IPS-NIHi7 (cell line): ENCODE results near the gene GTF3C4.

Source experiments
- DNase-seq: peaks from one replicate; pipeline ENCODE4 v3.0.0; 2012; ENCODE audit warnings: mixed read lengths; ENCODE audit errors: extremely low spot score

Gene GTF3C4

DNA sequence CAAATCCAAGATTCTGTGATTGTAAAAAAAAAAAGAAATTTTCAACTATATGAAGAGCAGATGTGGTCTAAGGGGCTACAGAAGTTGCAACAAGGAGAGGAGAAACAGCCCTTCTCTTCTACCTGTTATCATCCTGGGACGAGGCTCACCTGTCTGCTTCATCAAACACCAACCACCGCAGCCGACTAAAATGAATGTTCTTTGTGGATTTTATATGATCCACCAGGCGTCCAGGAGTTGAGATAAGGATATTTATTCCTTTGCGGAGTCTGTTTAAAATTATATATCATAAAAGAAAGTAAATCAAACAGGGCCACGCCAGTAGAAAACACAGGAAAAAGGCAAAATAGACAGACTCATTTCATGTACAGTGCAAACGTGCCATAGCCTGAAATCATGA lies 22.0 kb upstream of the GTF3C4 start:
- no peak for DNase-seq

DNA sequence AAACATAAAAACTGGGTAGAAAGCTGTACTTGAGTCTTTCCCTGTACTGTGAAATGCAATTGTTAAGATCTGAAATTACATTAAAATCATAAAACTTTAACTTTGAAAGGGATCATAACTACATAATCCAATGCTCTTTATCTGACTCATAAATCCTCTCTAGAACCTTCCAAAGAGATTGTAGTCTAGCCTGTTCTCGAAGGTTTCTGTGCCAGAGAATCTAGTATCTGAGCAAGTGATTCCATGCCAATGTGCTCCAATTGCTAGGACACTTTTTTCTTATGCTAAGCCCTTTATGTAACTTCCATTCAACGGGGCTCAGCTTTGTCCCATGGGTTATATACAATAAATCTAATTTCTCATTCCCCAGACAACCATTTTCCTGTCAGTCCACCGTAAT lies 21.6 kb upstream of the GTF3C4 start:
- no peak for DNase-seq

DNA sequence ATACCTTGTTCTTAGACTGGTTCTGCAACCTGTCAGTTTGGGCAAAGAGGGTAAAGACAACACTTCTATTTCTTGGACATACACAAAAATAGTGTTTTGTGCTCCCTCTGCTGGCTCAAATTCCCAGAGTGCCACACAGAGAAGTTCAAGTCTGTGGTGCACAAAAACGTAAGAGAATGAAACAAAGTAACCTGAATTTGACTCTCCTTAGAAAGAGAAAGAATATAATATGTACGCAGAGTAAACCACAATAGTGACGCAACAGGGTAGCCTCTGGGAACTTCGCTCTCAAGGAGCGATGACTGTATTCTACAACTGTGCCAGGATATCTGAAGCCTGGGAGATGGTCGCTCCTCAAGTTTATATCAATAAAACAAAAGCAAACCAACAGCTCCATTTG lies 19.0 kb upstream of the GTF3C4 start:
- DNase-seq, result no peak

DNA sequence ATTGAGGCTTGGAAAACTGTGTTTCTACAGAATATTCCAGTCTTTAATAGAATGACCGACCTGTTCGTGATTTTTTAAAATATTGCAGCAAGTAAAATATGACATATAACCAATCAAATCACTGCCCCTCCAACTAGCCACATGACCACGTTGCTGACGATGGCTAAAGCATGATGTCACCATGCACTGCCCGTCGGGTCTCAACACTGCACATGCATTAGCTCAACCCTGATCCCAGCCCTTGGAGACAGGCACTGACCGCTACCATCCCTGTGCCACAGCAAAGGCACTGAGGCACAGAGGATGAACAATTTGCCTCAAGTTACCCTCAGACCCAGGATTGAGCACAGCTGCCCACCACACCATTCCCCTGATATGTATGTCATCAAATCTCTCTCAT lies 14.0 kb upstream of the GTF3C4 start:
- DNase-seq, result no peak

DNA sequence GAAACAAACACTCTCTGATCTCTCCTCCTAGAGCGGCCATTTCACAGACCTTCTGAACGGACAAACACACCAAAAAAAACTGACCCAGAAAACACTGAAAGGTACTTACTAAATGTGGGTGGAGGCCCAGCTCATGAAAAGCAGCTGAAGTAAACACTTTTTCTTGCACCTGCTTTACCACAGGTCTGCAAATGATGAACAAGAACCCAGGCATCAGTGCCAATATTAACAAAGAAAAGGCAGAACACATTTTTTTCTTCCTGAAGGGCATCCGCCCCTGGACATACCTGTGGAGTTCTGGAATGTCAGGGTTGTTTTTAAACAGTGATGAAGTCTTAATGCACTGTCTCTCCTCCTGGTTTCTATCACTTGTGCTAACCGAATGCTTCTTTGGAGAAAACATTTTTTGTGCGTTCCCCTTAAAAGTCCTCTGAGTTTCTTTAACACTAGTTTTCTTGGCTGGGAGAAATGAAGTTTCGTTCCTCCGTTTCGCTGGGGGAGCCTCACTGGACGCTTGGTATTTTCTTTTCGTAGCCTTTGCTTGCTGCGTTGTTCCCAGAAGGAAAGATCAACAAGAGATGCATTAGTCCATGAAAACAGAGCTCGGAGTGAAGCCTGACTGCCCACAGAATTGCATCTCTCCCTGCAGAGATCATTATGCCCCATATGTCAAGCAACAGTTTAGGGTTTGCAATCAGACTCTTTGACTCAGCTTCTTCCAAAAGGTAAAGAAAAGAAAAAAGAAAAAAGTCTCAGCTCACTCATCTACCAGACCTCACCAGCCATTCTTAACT lies 7.9 kb upstream of the GTF3C4 start:
- no peak for DNase-seq

DNA sequence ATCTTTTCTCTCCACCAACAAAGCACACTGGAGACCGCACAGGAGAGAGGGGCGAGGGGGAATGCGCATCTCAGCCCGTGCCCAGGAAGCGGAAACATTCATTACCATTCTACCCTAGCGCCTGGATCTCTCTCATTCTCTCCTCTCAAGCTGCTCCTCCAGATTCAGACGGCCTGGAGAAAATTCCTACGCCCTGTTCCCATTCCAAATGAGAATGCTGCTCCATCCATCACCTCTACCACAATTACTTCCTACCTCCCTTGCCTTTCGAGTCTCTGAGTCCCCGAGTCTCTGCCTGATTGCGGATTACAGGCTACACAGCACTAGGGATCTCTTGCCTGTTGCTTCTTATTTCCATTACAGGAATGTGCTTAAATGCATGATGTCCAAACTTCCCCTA lies 7.1 kb upstream of the GTF3C4 start:
- DNase-seq, result peak; percentile 40

DNA sequence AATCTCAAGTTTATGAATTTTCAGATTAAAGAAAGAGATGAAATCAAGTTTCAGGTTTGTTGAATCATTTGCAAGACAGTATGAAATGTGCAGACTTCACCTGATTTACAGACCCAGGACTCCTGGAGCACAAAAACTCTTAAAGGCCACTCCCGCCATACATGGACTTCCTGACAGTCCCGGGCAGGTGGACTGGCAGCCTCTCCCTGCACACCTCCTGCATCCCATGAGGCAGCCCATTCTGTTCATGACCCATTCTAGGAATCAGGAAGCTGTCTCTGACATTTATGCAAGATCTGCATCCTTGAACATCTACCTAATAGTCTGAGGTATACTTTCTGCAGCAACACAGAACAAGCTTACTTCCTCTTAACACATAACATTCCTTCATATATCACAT lies 6.4 kb upstream of the GTF3C4 start:
- no peak for DNase-seq

DNA sequence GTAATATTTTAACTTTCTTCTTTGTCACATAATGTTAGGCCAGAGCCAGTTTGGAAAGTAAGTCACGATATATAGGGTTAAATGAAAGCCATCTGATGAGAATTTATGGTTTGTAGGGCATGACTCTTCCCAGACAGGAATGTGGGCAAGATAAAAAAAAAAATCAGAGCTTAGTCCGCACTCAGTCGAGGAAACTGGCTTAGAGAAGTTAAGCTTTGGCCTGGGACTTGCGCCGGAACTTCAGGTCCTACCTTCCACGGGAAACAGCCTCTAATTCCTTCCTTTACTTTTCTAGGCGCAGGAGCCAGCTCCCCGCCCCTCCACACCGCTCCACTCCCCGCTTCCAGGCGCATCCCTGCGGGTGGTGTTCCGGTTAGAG lies 956 bp upstream of the GTF3C4 start:
- peak; percentile 74 for DNase-seq

DNA sequence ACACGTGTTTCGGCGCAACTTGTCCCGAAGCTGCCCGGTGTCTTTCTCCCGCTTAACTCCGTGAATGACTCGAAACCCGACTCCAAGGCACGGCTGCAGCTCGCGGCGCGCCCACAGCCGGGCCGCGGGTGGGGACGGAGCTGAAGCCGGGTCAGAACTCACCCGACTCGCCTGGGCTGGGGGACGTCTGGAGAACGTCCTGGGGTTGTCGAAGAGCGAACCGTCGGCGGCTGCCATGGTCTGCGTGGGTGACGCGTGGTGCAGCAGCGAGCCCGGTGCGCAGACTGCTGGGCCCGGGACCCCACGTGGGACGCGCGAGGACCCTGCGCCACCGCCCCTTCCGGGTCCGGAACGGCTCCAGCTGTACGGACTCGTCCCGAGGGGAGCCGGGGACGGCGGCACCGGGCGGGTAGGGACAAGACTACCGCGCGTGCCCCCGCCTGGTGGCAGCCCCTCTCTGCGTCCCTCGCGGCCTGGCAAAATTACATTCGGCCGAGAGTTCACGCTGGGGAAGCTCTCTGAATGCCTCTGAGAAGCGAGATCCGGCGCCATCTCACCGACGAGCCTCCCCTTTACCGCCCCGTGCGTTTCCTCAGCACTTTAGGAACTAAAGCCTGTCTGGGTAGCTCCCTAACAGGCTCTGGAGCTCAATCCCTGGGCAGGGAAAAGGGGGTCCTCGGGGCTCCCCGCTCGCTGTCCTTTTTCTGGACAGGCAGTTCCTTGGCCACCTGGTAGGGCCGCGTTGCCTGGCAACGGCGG lies 387 bp upstream of the GTF3C4 start, which contains the start of gene DDX31:
DDX31 (minus strand) TSS at position 286 of the 759 bp plus-strand sequence; CDS start at position 237, 49 bp downstream.
- peak; percentile 66 for DNase-seq

DNA sequence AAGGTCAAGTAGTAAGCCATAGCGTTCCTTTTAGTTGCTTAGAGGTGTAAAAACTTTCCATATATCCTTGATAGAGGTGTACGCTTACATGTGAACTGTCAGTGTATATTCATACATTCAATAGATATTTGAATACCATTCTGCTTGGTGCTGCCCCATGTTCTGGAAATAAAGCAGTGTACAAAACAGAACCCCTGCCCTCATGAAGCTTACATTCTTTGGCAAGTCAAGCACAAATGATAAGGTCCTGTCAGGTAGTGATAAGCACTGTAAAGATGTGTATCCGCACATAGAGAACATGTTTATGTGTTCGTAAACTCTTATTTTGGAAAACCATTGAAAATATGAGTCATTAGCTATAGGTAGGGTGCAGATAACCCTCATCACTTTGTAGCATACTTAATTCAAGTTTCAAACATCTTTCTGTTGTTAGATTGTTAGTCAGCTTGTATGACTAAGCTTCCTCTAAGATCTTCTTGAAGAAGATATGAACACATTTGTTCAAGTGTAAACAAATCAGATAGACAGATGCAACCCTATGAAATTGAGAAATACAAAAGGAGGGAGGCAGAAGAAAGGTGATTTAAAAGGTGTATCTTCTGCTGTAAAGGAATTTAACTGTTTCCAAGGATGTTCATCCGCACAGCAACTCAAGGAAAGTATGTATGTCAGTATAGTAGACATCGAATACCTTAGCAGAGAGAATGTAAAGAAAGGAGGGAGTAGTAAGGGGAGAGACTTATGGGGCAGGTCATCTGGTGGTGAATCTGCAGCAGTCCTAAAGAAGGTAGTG lies 1.6 kb downstream of the GTF3C4 start:
- DNase-seq, result no peak

DNA sequence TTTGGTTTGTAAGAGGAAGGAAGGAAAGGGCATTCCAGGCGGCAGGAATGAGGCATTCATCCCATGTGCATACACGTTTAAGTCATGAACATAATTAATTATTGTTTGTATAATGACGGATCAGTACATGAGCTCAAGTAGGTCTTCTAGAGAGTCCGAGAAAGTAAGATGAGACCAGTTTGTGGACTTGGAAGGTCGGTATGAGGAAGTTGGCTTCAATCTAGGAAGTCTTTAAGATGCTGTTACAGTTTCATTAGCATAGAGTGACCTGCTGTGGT lies 2.1 kb downstream of the GTF3C4 start:
- DNase-seq, result no peak

DNA sequence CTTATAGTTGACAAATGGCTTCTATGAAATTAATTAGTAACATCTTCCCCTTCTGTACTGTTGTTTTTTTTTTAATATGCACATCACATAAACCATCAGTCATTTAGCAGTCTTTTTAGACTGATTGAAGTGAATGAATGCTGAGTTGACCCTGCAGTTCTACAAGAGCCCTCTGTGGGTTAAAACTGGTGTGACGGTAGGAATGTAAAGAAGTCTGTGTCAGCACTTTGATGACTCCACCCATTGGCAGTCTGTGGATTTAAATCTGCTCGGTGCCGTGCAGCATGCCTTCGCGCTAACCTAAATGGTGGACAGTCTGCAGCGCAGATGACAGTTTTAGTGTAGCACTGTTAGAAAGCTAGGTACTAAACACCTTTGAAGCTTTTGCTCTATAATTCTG lies 3.1 kb downstream of the GTF3C4 start:
- DNase-seq, result peak; percentile 45

DNA sequence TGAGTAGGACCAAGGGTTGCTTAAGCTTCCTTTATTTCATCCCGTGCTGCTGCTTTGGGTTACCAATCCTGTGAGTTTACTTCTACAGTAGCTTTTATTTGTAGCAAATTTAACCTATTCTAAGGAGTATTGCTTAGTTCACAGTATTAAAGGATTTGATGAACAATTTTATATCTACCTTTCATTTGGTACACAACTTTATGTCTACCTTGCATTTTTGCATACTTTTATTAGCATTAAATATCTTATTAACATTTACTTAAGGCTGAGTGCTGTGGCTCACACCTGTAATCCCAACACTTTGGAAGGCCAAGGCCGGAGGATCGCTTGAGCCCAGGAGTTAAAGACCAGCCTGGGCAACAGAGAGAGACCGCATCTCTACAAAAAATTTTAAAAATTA lies 4.2 kb downstream of the GTF3C4 start:
- no peak for DNase-seq

DNA sequence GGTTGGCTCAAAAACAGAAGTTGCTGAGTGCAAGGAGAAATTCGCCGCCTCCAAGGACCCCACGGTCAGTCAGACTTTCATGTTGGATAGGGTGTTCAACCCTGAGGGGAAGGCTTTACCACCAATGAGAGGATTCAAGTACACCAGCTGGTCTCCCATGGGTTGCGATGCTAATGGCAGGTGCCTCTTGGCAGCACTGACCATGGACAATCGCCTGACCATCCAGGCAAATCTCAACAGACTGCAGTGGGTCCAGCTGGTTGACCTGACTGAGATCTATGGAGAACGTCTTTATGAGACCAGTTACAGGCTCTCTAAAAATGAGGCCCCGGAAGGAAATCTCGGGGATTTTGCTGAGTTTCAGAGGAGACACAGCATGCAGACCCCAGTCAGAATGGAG lies 7.7 kb downstream of the GTF3C4 start:
- no peak for DNase-seq

DNA sequence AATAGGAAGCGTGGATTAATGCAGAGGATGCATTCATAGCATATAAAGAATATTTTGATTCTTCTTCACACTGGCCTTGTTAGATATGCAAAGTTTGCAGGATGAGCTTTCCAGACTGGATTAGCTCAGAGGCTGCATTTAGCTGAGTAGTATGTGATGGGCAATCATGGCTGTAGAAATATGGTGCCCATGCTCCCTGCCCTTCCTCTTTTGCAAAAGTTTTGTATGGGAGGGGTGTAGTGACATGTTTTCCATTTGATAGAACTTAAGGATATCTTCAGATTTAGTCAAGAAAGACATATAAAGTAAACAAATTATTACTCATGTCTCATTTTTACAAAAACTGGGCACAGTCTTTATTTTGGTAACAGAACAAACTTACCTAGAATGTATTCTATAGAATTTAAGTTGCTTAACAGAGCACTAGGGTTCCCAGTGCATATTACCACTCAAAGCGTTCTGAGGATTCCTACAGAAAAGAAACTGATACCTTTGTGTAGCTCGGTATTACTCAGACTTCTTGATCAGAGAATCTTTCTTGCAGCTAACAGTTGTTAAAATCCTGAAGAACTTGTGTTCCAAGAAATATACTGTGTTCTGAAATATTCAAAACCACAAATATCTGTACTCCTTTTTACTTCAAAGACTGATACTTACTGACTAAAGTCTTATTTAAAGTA lies 9.8 kb downstream of the GTF3C4 start:
- DNase-seq, result no peak

DNA sequence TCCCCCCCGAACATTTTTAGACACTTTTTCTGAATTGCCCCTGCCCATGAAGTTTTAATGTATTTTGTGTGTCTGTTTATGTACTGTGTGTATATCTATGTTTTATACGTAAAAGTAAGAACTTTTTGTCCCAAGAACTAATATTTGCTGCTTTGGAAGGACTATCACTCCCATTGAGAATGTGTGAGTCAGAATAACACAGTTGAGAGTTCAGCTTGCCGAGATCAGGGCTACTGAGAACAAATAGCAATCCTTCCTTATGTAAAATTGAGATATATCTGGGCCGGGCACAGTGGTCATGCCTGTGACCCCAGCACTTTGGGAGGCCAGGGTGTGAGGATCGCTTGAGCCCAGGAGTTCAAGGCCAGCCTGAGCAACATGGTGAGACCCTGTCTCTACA lies 11.3 kb downstream of the GTF3C4 start:
- no peak for DNase-seq

DNA sequence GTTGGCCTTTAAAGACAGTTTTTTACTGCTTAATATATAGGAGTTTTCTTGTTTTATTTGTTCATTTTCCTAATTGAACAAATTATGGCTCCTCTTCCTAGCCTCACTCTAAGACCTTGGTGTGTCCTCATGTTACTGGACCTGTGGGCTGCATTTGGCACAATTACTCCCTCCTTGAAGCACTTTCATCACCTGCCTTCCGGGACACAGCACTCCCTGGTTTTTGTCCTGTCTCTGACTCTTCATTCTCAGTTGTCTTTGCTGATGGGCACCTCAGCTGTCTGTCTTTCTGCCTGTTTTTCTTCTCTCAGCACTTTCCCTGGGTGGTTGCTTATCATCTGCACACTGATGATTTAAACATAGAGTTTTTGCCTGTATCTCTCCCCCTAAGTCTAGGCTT lies 13.6 kb downstream of the GTF3C4 start:
- no peak for DNase-seq

DNA sequence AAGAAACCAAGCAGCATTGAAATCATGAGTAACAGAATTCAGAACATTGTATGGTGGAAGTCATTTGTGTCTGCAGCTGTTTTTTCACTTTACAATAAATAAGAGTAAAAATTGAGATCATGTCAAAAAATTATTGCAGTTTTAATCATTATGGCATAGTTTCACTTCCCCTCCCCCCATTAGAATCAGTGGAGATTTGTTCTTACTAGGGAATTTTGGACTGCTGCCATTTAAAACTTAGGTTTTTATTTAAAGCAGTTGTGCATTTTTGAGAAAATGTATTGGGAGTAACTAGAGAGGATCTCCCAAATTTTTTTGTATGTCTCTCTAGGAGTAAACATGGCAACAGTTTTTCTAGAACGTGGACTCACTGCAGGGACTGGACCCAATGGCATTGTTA lies 20.4 kb downstream of the GTF3C4 start:
- DNase-seq, result no peak

DNA sequence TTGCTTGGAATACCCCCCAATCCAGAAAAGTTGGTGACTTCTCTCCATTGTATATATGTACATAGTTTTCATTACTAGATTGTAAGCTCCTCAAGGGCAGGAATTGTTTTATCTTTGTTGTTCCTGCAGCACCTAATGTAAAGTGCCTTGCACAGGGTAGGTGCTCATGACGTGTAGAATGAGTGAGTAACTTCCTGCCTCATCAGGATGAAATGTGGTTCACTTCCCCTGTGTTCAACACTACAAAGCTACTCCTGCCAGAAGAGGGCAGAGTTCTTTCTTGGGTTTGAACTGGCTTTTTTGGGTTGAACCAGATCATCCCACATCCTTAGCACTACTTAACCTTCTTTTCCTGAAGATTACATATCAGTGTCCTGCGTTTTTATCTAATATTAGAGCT lies 23.9 kb downstream of the GTF3C4 start:
- peak; percentile 64 for DNase-seq

DNA sequence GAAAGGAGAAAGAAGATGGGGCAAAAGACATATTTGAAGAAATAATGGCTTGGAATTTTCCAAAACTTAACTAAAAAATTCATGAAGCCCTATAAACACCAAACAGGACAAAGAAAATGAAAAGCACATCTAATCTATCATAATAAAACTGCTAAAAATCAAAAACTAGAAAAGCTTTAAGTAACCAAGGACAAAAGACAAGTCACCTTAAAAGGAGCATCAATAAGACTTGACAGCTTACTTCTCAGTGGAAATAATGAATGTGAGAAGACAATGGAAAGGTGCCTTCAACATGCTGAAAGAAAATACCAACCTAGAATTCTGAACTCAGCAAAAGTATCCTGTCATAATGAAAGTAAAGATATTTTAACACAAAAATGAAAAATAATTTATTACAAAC lies 27.0 kb downstream of the GTF3C4 start:
- no peak for DNase-seq

DNA sequence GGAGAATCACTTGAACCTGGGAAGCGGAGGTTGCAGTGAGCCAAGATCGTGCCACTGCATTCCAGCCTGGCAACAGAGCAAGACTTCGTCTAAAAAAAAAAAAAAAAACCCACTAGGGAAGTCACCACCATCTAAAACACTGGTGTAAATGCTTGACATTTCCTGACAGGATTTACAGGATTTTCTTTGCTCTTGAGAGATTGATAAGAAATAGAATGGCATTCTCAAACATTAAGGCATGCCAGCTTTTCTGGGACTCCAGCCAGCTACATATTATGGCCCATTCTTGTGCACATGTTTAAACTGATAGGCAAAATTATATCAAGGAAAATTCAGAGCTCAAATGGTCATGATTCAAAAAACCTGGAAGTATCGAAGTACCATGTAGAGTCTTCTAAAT lies 28.7 kb downstream of the GTF3C4 start:
- no peak for DNase-seq

DNA sequence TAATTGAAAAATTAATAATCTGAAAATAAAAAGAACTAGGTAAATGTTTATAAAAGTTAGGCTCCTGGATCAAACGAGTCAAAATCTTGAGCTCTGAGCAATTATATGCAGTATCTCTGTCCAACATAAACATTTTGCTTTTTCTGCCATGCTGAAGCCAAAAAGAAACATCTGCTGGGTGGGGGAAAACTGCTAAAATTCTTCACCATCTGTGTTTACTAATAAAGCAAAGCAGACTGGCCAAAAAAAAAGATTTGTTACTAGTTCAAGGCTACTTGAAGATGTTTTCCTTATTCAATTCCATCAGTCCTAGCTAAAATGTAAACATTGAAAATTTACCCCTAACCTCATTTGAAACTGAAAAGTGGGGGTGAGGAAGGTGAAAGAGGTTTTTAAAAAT lies 29.7 kb downstream of the GTF3C4 start:
- no peak for DNase-seq
